Loucy (cell line): ENCODE results near the gene CCDC186.

Experiments
- H2AFZ ChIP-seq: fragments of 200-600 bp; sonication (generic); 2 replicates; pipeline ENCODE4 v1.6.0; 2016; ENCODE audit warnings: antibody characterized with exemption, mild to moderate bottlenecking, low read length, moderate library complexity
- H3F3A ChIP-seq: fragments of 200-600 bp; 2 replicates; pipeline ENCODE4 v1.6.0; 2016; ENCODE audit warnings: antibody characterized with exemption, low read depth, mild to moderate bottlenecking
- H3K27me3 ChIP-seq: fragments of 200-600 bp; sonication (generic); 2 replicates; pipeline ENCODE4 v1.6.1; 2014; ENCODE audit warnings: low read length, mild to moderate bottlenecking; ENCODE audit not compliant: insufficient read depth, poor library complexity, severe bottlenecking
- H3K36me3 ChIP-seq: fragments of 200-600 bp; sonication (generic); 2 replicates; pipeline ENCODE4 v1.6.1; 2016; ENCODE audit warnings: low read length; ENCODE audit not compliant: insufficient read depth
- H3K4me1 ChIP-seq: fragments of 200-600 bp; sonication (generic); 2 replicates; pipeline ENCODE4 v1.5.1; 2014; ENCODE audit warnings: low read length, mild to moderate bottlenecking; ENCODE audit not compliant: insufficient read depth, poor library complexity, severe bottlenecking
- H3K4me2 ChIP-seq: fragments of 200-600 bp; sonication (generic); 2 replicates; pipeline ENCODE4 v1.6.0; 2014; ENCODE audit warnings: antibody characterized with exemption, low read length, low read depth, mild to moderate bottlenecking; ENCODE audit not compliant: poor library complexity, severe bottlenecking
- H3K4me3 ChIP-seq: fragments of 200-600 bp; sonication (generic); 2 replicates; pipeline ENCODE4 v1.5.1; 2014; ENCODE audit warnings: low read length, mild to moderate bottlenecking, mixed read lengths; ENCODE audit not compliant: poor library complexity, severe bottlenecking
- H3K79me2 ChIP-seq: fragments of 200-600 bp; sonication (generic); 2 replicates; pipeline ENCODE4 v1.6.1; 2014; ENCODE audit warnings: low read length; ENCODE audit not compliant: insufficient read depth
- H3K9ac ChIP-seq: fragments of 200-600 bp; sonication (generic); 2 replicates; pipeline ENCODE4 v1.6.0; 2014; ENCODE audit warnings: mild to moderate bottlenecking, low read depth, low read length, moderate library complexity; ENCODE audit not compliant: poor library complexity, severe bottlenecking
- H3K9me2 ChIP-seq: fragments of 200-600 bp; sonication (generic); replicated peaks from 2 replicates; pipeline ENCODE4 v1.6.1; 2016; ENCODE audit warnings: low read depth, low read length, mixed read lengths
- H3K9me3 ChIP-seq: fragments of 200-600 bp; sonication (generic); 2 replicates; pipeline ENCODE4 v1.6.1; 2014; ENCODE audit warnings: mild to moderate bottlenecking, antibody characterized with exemption, low read length, low read depth; ENCODE audit not compliant: insufficient read depth
- H4K20me1 ChIP-seq: fragments of 200-600 bp; sonication (generic); 2 replicates; pipeline ENCODE4 v1.6.0; 2014; ENCODE audit warnings: antibody characterized with exemption, low read length, mild to moderate bottlenecking; ENCODE audit not compliant: insufficient read depth, poor library complexity, severe bottlenecking
- CTCF ChIP-seq: fragments of 200-600 bp; sonication (generic); conservative IDR thresholded peaks from 2 replicates; pipeline ENCODE4 v1.5.1; 2014; ENCODE audit warnings: mild to moderate bottlenecking, antibody characterized with exemption, low read length
- EZH2phosphoT487 ChIP-seq: fragments of 200-600 bp; IDR thresholded peaks from 2 replicates; pipeline ENCODE4 v1.6.1; 2018; ENCODE audit warnings: antibody characterized with exemption, mild to moderate bottlenecking, moderate library complexity, borderline replicate concordance

CCDC186 gene

GRCh38 chr10:114180937-114181336 is 6.9 kb upstream of the CCDC186 start:
- H3K9ac ChIP-seq = no peak overlapping the region
- no peaks in the 10 kb centered on the region for H3K79me2 ChIP-seq
- H2AFZ ChIP-seq = no peak overlapping the region
- TF ChIP-seq EZH2phosphoT487 (no peak), CTCF (no peak)
- no peaks in the 10 kb centered on the region for H3K9me2 ChIP-seq
- H3K9me3 ChIP-seq = no peaks in the 10 kb centered on the region
- H3K4me1 ChIP-seq = no peaks in the 10 kb centered on the region
- no peaks in the 10 kb centered on the region for H4K20me1 ChIP-seq
- H3K27me3 ChIP-seq = peaks cover 6% of the 10 kb centered on the region
- no peaks in the 10 kb centered on the region for H3F3A ChIP-seq
- no peak overlapping the region for H3K4me2 ChIP-seq
- no peak overlapping the region for H3K4me3 ChIP-seq
- H3K36me3 ChIP-seq = no peaks in the 10 kb centered on the region

- Histone ChIP-seq H4K20me1 (no peaks in the 10 kb centered on the region), H3K4me2 (no peak overlapping the region), H3F3A (no peaks in the 10 kb centered on the region), H3K9me3 (no peaks in the 10 kb centered on the region), H3K4me3 (no peak overlapping the region), H3K9ac (no peak overlapping the region), H3K9me2 (no peaks in the 10 kb centered on the region), H3K4me1 (peaks cover 3% of the 10 kb centered on the region), H3K36me3 (no peaks in the 10 kb centered on the region), H3K79me2 (peaks cover under 1% of the 10 kb centered on the region; the same call in 1 of the 2 replicates), H2AFZ (no peak overlapping the region), H3K27me3 (peaks cover 4% of the 10 kb centered on the region)
- no peak for TF ChIP-seq CTCF
- TF ChIP-seq EZH2phosphoT487 = no peak
Observed at GRCh38 chr10:114179747-114180146, 5.7 kb upstream of the CCDC186 start.

- Histone ChIP-seq H3K9ac (no peak within 1 kb of the TSS), H3K4me1 (peaks cover 5% of the 10 kb centered on the region), H4K20me1 (no peaks in the 10 kb centered on the region), H2AFZ (no peak within 1 kb of the TSS), H3K9me2 (no peaks in the 10 kb centered on the region), H3K4me2 (no peak within 1 kb of the TSS), H3K4me3 (no peak within 1 kb of the TSS), H3K27me3 (peaks cover 4% of the 10 kb centered on the region), H3K36me3 (no peaks in the 10 kb centered on the region), H3K9me3 (no peaks in the 10 kb centered on the region), H3F3A (no peaks in the 10 kb centered on the region), H3K79me2 (peaks cover 4% of the 10 kb centered on the region; the same call in 1 of the 2 replicates)
- TF ChIP-seq CTCF = no peak
- no peak for TF ChIP-seq EZH2phosphoT487
Observed at GRCh38 chr10:114179148-114179547, 5.1 kb upstream of the CCDC186 start, which contains the start of gene TDRD1. TSS of gene TDRD1 (plus strand) at chr10:114179353. CDS start at chr10:114187832, 8,479 bp downstream.
